Cortex of kidney (tissue), 1 donor: ENCODE data around the gene DISC1.
"Not testable (repeated sequence)": the region's sequence is repeated elsewhere in the genome, so short reads cannot be mapped to it uniquely, and the experiment has no call there.

Experiments
- DNase-seq: peaks from one replicate; lab custom pipeline; 2025; lab: John Stamatoyannopoulos, UW

DISC1 gene

GRCh38 chr1:231728987-231729386 lies 102.4 kb downstream of the DISC1 start:
- not testable (repeated sequence) for DNase-seq

GRCh38 chr1:231729544-231729943 lies 103.0 kb downstream of the DISC1 start:
- DNase-seq = no peak

- DNase-seq = no peak
Observed at GRCh38 chr1:231731268-231731667, 104.7 kb downstream of the DISC1 start.

- no peak for DNase-seq
Observed at GRCh38 chr1:231733063-231733462, 106.5 kb downstream of the DISC1 start.

- no peak for DNase-seq
Observed at GRCh38 chr1:231733672-231734071, 107.1 kb downstream of the DISC1 start.

- no peak for DNase-seq
Observed at GRCh38 chr1:231734417-231734816, 107.8 kb downstream of the DISC1 start.

- no peak for DNase-seq
Observed at GRCh38 chr1:231735411-231735810, 108.8 kb downstream of the DISC1 start.

GRCh38 chr1:231735941-231736340 lies 109.4 kb downstream of the DISC1 start:
- no peak for DNase-seq

- no peak for DNase-seq
Observed at GRCh38 chr1:231736464-231736863, 109.9 kb downstream of the DISC1 start.

GRCh38 chr1:231738554-231738953 lies 112.0 kb downstream of the DISC1 start:
- DNase-seq = no peak

- no peak for DNase-seq
Observed at GRCh38 chr1:231743966-231744365, 117.4 kb downstream of the DISC1 start.

GRCh38 chr1:231748760-231749415 lies 122.3 kb downstream of the DISC1 start:
- DNase-seq = no peak

- DNase-seq = no peak
Observed at GRCh38 chr1:231750296-231750695, 123.7 kb downstream of the DISC1 start.

- no peak for DNase-seq
Observed at GRCh38 chr1:231750818-231751362, 124.3 kb downstream of the DISC1 start.

GRCh38 chr1:231751415-231751814 lies 124.8 kb downstream of the DISC1 start:
- no peak for DNase-seq

GRCh38 chr1:231753313-231753712 lies 126.7 kb downstream of the DISC1 start:
- DNase-seq = no peak

- no peak for DNase-seq
Observed at GRCh38 chr1:231757101-231757404, 130.5 kb downstream of the DISC1 start.

GRCh38 chr1:231757759-231758158 lies 131.2 kb downstream of the DISC1 start:
- DNase-seq = no peak

GRCh38 chr1:231761252-231761651 lies 134.7 kb downstream of the DISC1 start:
- DNase-seq = no peak

- DNase-seq = no peak
Observed at GRCh38 chr1:231761747-231762541, 135.4 kb downstream of the DISC1 start.

- no peak for DNase-seq
Observed at GRCh38 chr1:231763456-231763855, 136.9 kb downstream of the DISC1 start.

- not testable (repeated sequence) for DNase-seq
Observed at GRCh38 chr1:231765825-231766224, 139.2 kb downstream of the DISC1 start.

- no peak for DNase-seq
Observed at GRCh38 chr1:231767471-231767870, 140.9 kb downstream of the DISC1 start.
